ENCODE data around the gene NAIF1. TPM values are rescaled to one million over a fixed set of nuclear protein-coding genes. Genes with fewer than 3 reads are reported as not detected.

Gene NAIF1
- polyA plus RNA-seq, 1 donor from 2014 or later, result 9.9 TPM

DNA sequence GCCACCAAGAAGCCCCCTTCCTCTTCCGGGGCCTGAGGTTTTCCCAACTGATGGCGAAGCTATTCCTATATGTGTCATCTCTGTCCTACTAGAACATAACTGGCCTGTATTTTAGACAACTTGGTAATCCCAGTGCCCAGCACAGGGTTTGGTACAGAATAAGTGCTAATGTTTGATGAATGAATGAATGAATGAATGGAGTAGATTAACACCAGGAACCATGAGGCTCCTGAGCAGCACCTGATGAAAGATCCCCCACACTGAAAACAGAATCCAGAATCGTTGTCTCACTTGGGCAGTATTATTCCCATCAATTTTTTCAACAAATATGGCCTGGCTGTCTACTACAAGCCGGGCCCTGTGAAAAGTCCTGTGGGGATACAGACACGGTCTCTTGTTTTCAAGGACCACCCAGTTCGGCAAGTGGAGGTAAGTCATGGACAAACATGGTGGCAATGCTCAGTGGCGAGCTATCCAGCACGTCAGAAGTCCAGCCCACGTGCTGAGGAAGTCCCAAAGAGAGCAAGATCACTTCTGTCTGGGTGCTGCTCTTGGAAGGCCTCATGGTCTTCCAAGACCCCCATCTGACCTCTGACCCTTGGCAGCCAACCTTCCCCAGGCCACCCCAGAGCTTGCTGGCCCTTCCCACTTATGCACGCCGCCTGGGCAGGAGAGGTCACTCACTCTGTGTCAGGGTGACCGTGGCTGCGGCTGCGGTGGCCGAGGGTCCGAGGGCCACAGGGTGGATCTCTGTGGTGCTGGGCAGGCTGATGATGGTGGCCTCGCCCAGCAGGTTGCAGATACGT is 1.0 kb downstream of the NAIF1 start:
- Histone ChIP-seq H3K9me2 (ENCODE audit: insufficient read depth, low read length) (no peaks in the 10 kb centered on the region), H4K20me1 (ENCODE audit: insufficient read depth) (no peaks in the 10 kb centered on the region), H3K27me3 (ENCODE audit: insufficient read depth, low read depth, low read length) (no peaks in the 10 kb centered on the region), H3K4me2 (ENCODE audit: low read length) (peak overlapping the region; percentile 84), H2AFZ (ENCODE audit: low read depth, low read length) (no peak overlapping the region), H3K9me3 (ENCODE audit: low read length) (no peaks in the 10 kb centered on the region), H3K4me3 (ENCODE audit: low read length) (peak overlapping the region; percentile 96), H3K79me2 (replicated peaks; ENCODE audit: insufficient read depth, low read length) (peaks cover 10% of the 10 kb centered on the region), H3K27ac (ENCODE audit: low read length) (peak overlapping the region; percentile 76), H3K9ac (ENCODE audit: low read length) (no peak overlapping the region), H3K36me3 (ENCODE audit: insufficient read depth, low read length) (no peaks in the 10 kb centered on the region), H3F3A (ENCODE audit: insufficient read depth, low read length, poor library complexity, severe bottlenecking) (no peaks in the 10 kb centered on the region)
- TF ChIP-seq TAF1 (IDR thresholded peaks at IDR 0.05; ENCODE audit: low read depth), result no peak
- TF ChIP-seq EZH2 (IDR thresholded peaks at IDR 0.05; ENCODE audit: borderline replicate concordance, insufficient read depth, low read length, poor library complexity, severe bottlenecking), result no peak
- no peak for TF ChIP-seq POLR2AphosphoS5 (IDR thresholded peaks at IDR 0.05)
- no peak for TF ChIP-seq EP300 (conservative IDR thresholded peaks at IDR 0.05; ENCODE audit: poor library complexity, severe bottlenecking)
- TF ChIP-seq, protein P1, sequence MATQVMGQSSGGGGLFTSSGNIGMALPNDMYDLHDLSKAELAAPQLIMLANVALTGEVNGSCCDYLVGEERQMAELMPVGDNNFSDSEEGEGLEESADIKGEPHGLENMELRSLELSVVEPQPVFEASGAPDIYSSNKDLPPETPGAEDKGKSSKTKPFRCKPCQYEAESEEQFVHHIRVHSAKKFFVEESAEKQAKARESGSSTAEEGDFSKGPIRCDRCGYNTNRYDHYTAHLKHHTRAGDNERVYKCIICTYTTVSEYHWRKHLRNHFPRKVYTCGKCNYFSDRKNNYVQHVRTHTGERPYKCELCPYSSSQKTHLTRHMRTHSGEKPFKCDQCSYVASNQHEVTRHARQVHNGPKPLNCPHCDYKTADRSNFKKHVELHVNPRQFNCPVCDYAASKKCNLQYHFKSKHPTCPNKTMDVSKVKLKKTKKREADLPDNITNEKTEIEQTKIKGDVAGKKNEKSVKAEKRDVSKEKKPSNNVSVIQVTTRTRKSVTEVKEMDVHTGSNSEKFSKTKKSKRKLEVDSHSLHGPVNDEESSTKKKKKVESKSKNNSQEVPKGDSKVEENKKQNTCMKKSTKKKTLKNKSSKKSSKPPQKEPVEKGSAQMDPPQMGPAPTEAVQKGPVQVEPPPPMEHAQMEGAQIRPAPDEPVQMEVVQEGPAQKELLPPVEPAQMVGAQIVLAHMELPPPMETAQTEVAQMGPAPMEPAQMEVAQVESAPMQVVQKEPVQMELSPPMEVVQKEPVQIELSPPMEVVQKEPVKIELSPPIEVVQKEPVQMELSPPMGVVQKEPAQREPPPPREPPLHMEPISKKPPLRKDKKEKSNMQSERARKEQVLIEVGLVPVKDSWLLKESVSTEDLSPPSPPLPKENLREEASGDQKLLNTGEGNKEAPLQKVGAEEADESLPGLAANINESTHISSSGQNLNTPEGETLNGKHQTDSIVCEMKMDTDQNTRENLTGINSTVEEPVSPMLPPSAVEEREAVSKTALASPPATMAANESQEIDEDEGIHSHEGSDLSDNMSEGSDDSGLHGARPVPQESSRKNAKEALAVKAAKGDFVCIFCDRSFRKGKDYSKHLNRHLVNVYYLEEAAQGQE (IDR thresholded peaks at IDR 0.05; ENCODE audit: borderline replicate concordance), result no peak
- no peak for TF ChIP-seq CTCF (IDR thresholded peaks at IDR 0.05; ENCODE audit: poor library complexity, severe bottlenecking)
- no peak for TF ChIP-seq RAD21 (conservative IDR thresholded peaks at IDR 0.05)
- no peak for TF ChIP-seq MXI1 (conservative IDR thresholded peaks at IDR 0.05; ENCODE audit: poor library complexity, severe bottlenecking)

DNA sequence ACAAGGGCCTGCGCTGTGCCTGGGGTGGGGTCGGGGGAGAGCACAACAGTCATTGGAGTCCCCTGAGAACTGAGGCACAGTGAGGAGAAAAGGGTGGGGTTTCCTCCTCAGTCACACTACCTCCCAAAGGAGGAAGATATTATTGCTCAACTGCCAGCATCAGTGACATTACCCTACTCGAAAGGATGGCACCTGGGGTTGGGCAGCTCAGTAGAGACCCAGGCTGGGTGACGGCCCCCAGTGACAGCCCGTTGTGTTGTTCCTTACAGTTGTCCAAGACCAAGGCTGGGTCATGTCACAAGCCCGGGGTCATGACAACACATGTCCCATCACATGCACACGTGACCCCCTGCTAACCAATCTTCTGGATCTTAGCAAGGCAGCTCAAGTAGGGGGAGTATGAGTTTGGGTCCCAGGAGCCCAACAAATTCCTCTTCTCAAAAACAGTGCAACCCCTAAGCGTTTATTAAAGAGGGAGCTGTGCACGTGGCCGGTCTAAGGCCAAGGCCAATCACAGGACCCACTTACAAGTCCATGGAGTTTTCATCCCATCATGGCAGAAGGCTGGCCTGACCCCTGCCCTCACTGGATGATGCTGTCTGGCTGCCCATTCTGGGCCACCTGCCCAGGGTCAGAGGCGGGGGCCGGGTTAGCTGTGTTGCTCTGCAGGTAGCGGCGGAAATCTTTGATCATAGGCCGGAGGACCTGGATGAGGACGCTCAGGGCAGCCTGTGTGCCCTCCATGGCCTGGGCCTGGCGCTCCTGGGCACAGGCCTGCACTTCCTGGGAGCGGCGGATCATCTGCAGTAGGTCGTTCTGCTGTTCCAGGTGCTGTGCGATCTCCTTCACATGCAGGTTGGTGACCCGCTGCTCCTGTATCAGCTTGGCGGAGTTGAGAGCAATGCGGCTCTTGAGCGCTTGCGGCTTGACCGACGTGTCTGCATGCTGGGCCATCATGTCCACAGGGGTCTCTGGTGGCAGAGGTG is 4.0 kb downstream of the NAIF1 start:
- H3K36me3 ChIP-seq (ENCODE audit: insufficient read depth, low read length), result no peaks in the 10 kb centered on the region
- no peaks in the 10 kb centered on the region for H3K27me3 ChIP-seq (ENCODE audit: insufficient read depth, low read depth, low read length)
- no peak overlapping the region for H2AFZ ChIP-seq (ENCODE audit: low read depth, low read length)
- no peaks in the 10 kb centered on the region for H3K9me2 ChIP-seq (ENCODE audit: insufficient read depth, low read length)
- TF ChIP-seq MXI1 (conservative IDR thresholded peaks at IDR 0.05; ENCODE audit: poor library complexity, severe bottlenecking), result no peak
- no peak for TF ChIP-seq SMC3 (conservative IDR thresholded peaks at IDR 0.05; ENCODE audit: poor library complexity)
- H3K9ac ChIP-seq (ENCODE audit: low read length), result no peak overlapping the region
- no peaks in the 10 kb centered on the region for H3K79me2 ChIP-seq (replicated peaks; ENCODE audit: insufficient read depth, low read length)
- H4K20me1 ChIP-seq (ENCODE audit: insufficient read depth), result no peaks in the 10 kb centered on the region
- no peak overlapping the region for H3K4me3 ChIP-seq (ENCODE audit: low read length)
- H3K9me3 ChIP-seq (ENCODE audit: low read length), result no peaks in the 10 kb centered on the region
- no peak overlapping the region for H3K4me2 ChIP-seq (ENCODE audit: low read length)
- no peak overlapping the region for H3K27ac ChIP-seq (ENCODE audit: low read length)
- H3F3A ChIP-seq (ENCODE audit: insufficient read depth, low read length, poor library complexity, severe bottlenecking), result no peaks in the 10 kb centered on the region
